ENCODE data around the gene RALGPS1.

GRCh38 chr9:127121628-127122175, 207.1 kb downstream of the RALGPS1 start:
- TF ChIP-seq GATA2 (IDR thresholded peaks at IDR 0.05; ENCODE audit: low read depth, low read length) (no peak), GATA3 (IDR thresholded peaks at IDR 0.05; ENCODE audit: low read depth, low read length) (no peak)

Measured in SH-SY5Y (cell line).